22Rv1 (cell line): ENCODE measurements around the gene DSCAM.

ENCODE experiments used
- H3K27ac ChIP-seq: fragments of 450-650 bp; 2 replicates; pipeline ENCODE4 v1.5.1; 2017
- CTCF ChIP-seq: fragments of 450-650 bp; IDR thresholded peaks from 2 replicates; pipeline ENCODE4 v1.5.1; 2017; ENCODE audit warnings: mild to moderate bottlenecking
- ZFX ChIP-seq: fragments of 450-650 bp; IDR thresholded peaks from 2 replicates; pipeline ENCODE4 v1.6.1; 2017; ENCODE audit warnings: antibody characterized with exemption, borderline replicate concordance

The DSCAM gene

GRCh38 chr21:40595806-40596205 is 251.2 kb downstream of the DSCAM start:
- no peak overlapping the region for H3K27ac ChIP-seq
- no peak for TF ChIP-seq CTCF
- no peak for TF ChIP-seq ZFX

- H3K27ac ChIP-seq = no peak overlapping the region
- no peak for TF ChIP-seq CTCF
- TF ChIP-seq ZFX = no peak
Measured at GRCh38 chr21:40587736-40588346, 259.1 kb downstream of the DSCAM start.

- TF ChIP-seq CTCF (no peak), ZFX (no peak)
- H3K27ac ChIP-seq = no peak overlapping the region
Measured at GRCh38 chr21:40586575-40586974, 260.4 kb downstream of the DSCAM start.

GRCh38 chr21:40577285-40578043 is 269.5 kb downstream of the DSCAM start:
- H3K27ac ChIP-seq = no peak overlapping the region
- TF ChIP-seq ZFX (no peak), CTCF (no peak)

- no peak overlapping the region for H3K27ac ChIP-seq
- no peak for TF ChIP-seq ZFX
- TF ChIP-seq CTCF = no peak
Measured at GRCh38 chr21:40575976-40576375, 271.0 kb downstream of the DSCAM start.

- no peak overlapping the region for H3K27ac ChIP-seq
- TF ChIP-seq CTCF = no peak
- TF ChIP-seq ZFX = no peak
Measured at GRCh38 chr21:40569357-40569756, 277.6 kb downstream of the DSCAM start.

GRCh38 chr21:40568807-40569206 is 278.2 kb downstream of the DSCAM start:
- TF ChIP-seq CTCF (no peak), ZFX (no peak)
- H3K27ac ChIP-seq = no peak overlapping the region
